Prostate gland (tissue), 2 donors: ENCODE measurements around the gene SPX.

Experiments
- CTCF ChIP-seq, 4 experiments: fragments of 200-600 bp in 2 of 4; fragments of 450-650 bp in 2 of 4; sonication (generic) in 2 of 4; IDR thresholded peaks; 1 replicate in 3 of 4; 2 replicates in 1 of 4; pipeline ENCODE4 v1.5.1; 2016 to 2019; ENCODE audit warnings: antibody characterized with exemption in 4 of 4, mild to moderate bottlenecking in 2 of 4, moderate library complexity in 2 of 4
- POLR2A ChIP-seq: fragments of 450-650 bp; IDR thresholded peaks from one replicate; pipeline ENCODE4 v1.6.1; 2016; ENCODE audit warnings: antibody characterized with exemption, mild to moderate bottlenecking

DNA sequence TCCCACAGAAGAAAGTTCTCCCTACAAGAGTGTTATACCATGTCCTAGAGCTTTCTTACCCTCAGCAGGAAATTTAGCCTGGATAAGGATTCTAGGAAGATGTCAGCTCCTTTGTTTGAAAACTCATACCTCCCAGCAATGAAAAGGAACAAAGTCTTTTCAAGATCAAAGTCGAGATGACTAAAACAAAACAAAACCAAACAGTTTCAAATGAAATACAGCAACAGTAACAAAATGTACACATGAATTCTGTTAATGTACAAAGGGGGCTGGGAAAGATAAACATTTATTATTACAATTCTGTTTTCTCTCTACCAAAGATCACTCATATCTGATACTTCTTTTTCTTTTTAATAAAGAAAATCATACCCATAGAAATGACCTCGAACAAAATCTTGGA, 36.8 kb downstream of the SPX start:
- TF ChIP-seq CTCF (IDR thresholded peaks at IDR 0.05) (no peak), POLR2A (no peak)
